ENCODE data around the gene CAVIN1.
A peak's percentile ranks its signal among the peaks of the same experiment; 100 is the strongest.
"Not testable (repeated sequence)": the region's sequence is repeated elsewhere in the genome, so short reads cannot be mapped to it uniquely, and the experiment has no call there.

Gene CAVIN1

DNA sequence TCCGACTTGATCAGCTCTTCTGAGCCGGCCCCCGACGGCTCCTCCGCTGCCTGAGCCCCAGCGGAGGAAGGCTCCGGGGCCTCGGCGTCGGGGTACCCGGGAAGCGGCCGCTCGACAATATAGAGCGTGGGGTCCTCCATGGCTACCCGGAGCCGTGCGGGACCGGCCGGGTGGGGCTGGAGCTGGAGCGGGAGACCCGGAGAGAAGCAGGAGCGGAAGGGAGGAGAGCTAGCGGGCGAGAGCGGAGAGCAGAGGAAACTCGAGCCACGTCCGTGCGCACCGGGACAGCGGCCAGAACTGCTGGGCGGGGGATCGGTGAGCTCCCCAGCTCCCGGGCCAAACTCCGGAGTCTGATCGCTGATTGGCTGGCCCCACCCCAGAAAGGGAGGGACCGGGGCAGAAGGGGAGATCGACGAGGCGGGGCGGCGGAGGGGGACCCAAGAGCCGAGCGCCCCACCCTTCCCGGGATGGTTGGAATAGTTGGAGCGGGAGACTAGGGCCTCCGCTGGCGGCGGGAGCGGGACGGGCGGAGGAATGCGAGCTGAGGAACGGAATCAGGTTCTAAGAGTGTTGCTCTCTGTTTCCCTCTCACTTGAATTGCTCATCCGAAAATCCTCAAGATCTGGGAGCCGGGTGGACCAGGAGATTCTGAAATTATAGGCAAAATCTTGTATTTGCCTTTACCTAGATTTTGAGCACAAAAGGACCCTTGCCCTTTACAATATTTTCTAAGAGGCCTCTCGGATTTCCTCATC, at the start of gene CAVIN1:
TSS of gene CAVIN1 (minus strand) at position 299 of the 755 bp plus-strand sequence. CDS start at position 140, 159 bp downstream.
- H3K9me3 ChIP-seq (ENCODE audit: control insufficient read depth, insufficient read depth, low read length): no peaks in the 10 kb centered on the region
- no peaks in the 10 kb centered on the region for H3K36me3 ChIP-seq (ENCODE audit: insufficient read depth, low read length)
- peak within 1 kb of the TSS; percentile 99 for H3K9ac ChIP-seq (ENCODE audit: low read depth, low read length)
- peaks cover 15% of the 10 kb centered on the region for H3K4me1 ChIP-seq (ENCODE audit: insufficient read depth, low read length)

DNA sequence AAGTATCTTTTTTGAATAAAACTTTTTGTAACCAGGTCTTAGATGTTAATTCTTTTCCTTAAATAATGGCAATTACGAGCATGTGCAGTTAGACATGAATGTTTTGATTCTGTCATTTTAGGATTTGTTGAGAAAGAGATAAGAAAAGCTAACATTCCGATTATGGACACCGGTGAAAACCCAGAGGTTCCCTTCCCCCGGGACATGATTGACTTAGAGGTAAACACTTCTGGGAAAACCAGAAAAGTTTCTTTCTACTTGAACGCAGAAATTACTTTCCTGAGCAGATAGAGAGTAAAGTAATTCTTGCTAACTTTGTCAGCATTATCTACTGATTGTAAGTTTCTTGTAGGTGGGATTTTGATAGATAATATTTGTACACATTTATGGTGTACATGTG, 44.8 kb upstream of the CAVIN1 start:
- Histone ChIP-seq H3K9me3 (ENCODE audit: control insufficient read depth, insufficient read depth, low read length) (no peaks in the 10 kb centered on the region), H3K9ac (ENCODE audit: low read depth, low read length) (no peak overlapping the region), H3K4me1 (ENCODE audit: insufficient read depth, low read length) (no peaks in the 10 kb centered on the region), H3K36me3 (ENCODE audit: insufficient read depth, low read length) (peaks cover 8% of the 10 kb centered on the region)

DNA sequence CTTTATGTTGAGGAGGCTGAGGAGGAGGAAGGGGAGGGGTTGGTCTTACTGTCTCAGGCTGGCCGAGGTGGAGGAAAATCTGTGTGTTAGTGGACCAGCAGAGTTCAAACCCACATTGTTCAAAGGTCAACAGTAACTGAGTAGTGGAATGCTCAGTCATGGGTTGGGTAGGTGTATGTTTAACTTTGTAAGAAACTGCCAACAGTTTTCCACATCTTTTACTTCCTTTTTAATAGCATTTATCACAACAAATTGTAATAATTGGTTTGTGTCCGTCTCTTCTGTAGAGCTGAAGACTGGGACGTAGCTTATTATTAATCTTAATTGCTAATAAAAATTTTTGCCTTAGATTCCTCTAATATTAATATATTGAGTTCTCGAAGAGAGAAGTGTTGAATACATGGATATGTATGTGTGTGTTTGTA, 40.9 kb upstream of the CAVIN1 start:
- no peaks in the 10 kb centered on the region for H3K9me3 ChIP-seq (ENCODE audit: control insufficient read depth, insufficient read depth, low read length)
- peaks cover 11% of the 10 kb centered on the region; the same call in 1 of the 2 replicates for H3K4me1 ChIP-seq (ENCODE audit: insufficient read depth, low read length)
- peaks cover 7% of the 10 kb centered on the region; the same call in 1 of the 2 replicates for H3K36me3 ChIP-seq (ENCODE audit: insufficient read depth, low read length)
- no peak overlapping the region for H3K9ac ChIP-seq (ENCODE audit: low read depth, low read length)

DNA sequence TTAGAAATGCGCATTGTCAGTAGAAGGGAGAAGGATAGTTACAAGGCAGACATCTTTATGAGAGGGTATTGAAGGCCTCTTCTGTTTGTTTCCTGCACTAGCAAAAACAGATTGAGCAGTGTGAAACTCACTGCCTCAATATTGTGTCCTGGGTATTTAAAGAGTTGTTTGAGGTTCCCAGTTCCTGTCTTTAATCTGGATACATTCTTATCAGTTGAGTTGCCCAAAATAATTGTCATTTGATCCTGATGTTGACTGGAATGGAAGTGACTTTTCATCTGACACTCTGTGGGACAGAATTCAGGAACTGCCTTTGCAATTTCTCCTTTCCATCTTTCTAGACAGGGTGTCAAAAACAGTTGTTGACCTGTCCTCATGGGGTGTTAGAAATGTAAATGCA, 37.3 kb upstream of the CAVIN1 start:
- Histone ChIP-seq H3K36me3 (ENCODE audit: insufficient read depth, low read length) (0 out of 2 replicates have a peak, but pooled peaks cover 3% of the 10 kb centered on the region), H3K4me1 (ENCODE audit: insufficient read depth, low read length) (peaks cover 14% of the 10 kb centered on the region; the same call in 1 of the 2 replicates), H3K9me3 (ENCODE audit: control insufficient read depth, insufficient read depth, low read length) (no peaks in the 10 kb centered on the region), H3K9ac (ENCODE audit: low read depth, low read length) (0 out of 2 replicates have a peak overlapping the region, but pooled peaks have one; percentile 6)

DNA sequence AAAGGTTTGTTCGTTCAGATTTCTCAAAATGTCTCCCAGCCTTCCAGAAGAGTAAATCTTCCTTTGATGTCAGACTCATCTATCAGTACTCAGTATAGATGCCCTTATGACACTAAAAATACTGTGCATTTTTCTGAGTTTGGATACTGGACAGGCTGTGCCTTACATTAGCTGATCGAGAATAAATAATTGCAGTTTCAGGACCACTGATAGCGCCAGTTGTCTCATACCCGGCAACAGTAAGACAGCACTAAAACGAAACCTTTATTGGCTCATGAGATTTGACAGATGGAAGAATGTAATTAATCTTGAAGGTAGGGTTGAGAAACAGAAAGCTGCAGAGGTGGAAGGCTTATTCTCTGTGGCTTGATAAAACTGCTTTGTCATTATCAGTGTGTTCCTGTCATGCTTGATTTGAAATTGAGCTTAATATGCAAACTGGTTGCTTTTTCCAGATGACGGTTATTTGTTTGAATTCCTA, 36.8 kb upstream of the CAVIN1 start:
- Histone ChIP-seq H3K4me1 (ENCODE audit: insufficient read depth, low read length) (peaks cover 14% of the 10 kb centered on the region; the same call in 1 of the 2 replicates), H3K9me3 (ENCODE audit: control insufficient read depth, insufficient read depth, low read length) (no peaks in the 10 kb centered on the region), H3K36me3 (ENCODE audit: insufficient read depth, low read length) (0 out of 2 replicates have a peak, but pooled peaks cover 3% of the 10 kb centered on the region), H3K9ac (ENCODE audit: low read depth, low read length) (peak overlapping the region; percentile 92; the same call in 1 of the 2 replicates)

DNA sequence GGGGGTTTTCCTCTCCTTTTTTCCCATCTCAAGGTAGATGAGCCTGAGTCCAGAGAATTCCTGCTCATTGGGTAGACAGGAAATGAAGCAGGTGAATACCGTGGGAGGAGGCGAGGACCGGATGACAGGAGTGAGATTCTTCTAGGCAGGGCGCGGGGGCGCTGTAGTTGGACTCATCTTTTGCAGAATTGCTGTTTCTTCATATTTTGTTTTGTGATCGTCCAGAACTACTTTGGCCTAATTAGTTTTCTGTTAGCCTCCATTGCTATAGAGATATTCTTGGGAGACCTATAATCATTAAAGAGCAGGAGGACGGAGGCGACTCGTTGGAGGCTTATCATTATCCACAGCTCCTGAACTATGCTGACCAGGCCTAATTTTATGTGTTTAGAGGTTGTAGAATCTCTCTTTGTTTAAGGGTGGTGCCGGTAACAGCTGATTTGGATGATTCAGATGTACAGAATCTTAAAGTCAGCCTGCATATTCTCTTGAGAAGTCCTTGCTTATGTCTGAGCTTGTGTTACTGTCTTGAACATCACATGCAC, 36.3 kb upstream of the CAVIN1 start:
- Histone ChIP-seq H3K36me3 (ENCODE audit: insufficient read depth, low read length) (0 out of 2 replicates have a peak, but pooled peaks cover 3% of the 10 kb centered on the region), H3K4me1 (ENCODE audit: insufficient read depth, low read length) (peaks cover 14% of the 10 kb centered on the region; the same call in 1 of the 2 replicates), H3K9me3 (ENCODE audit: control insufficient read depth, insufficient read depth, low read length) (no peaks in the 10 kb centered on the region), H3K9ac (ENCODE audit: low read depth, low read length) (peak overlapping the region; percentile 92)

GRCh38 chr17:42458497-42459255, 35.6 kb upstream of the CAVIN1 start, which contains the start of gene ATP6V0A1:
Gene ATP6V0A1 (plus strand): TSS chr17:42458878. CDS start chr17:42460895, 2,017 bp downstream.
- Histone ChIP-seq H3K4me1 (ENCODE audit: insufficient read depth, low read length) (peaks cover 14% of the 10 kb centered on the region; the same call in 1 of the 2 replicates), H3K9ac (ENCODE audit: low read depth, low read length) (peak within 1 kb of the TSS; percentile 92), H3K36me3 (ENCODE audit: insufficient read depth, low read length) (0 out of 2 replicates have a peak, but pooled peaks cover 3% of the 10 kb centered on the region)

DNA sequence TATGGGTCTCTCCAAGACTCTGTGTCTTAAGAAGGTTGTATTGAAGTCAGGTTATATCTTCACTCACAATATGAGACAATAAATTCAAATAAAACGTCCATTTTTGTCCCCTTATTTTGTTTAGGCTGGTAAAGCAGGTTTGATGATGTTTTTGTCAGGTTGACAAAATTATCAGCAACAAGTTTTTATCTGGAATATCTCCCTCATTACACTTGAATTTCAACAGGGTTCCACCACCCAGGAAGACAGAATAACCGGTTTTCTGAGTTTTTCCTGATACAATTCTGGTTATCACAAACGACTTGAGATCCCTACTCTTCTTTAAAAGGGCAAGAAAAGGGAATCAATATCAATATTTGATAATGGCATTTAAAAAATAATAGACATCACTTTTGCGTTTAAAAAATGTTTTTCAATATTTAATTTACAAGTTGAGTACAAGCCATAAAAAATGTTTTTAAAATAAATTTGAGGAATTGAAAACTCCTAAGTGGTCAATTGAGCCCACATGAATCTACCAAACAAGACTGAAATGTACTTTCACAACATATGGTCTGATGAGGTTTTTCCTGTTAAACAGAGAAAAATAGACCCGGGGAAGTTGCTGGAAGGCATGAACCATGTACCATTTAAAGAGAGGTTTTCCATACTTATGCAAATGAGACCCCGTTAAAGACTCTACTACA, 34.2 kb upstream of the CAVIN1 start:
- peaks cover 14% of the 10 kb centered on the region; the same call in 1 of the 2 replicates for H3K4me1 ChIP-seq (ENCODE audit: insufficient read depth, low read length)
- no peak overlapping the region for H3K9ac ChIP-seq (ENCODE audit: low read depth, low read length)
- no peaks in the 10 kb centered on the region for H3K9me3 ChIP-seq (ENCODE audit: control insufficient read depth, insufficient read depth, low read length)
- 0 out of 2 replicates have a peak, but pooled peaks cover 3% of the 10 kb centered on the region for H3K36me3 ChIP-seq (ENCODE audit: insufficient read depth, low read length)

More at GRCh38 chr17:42458497-42459255, 35.6 kb upstream of the CAVIN1 start, which contains the start of gene ATP6V0A1:
- no peaks in the 10 kb centered on the region for H3K9me3 ChIP-seq (ENCODE audit: control insufficient read depth, insufficient read depth, low read length)

- H3K9ac ChIP-seq (ENCODE audit: low read depth, low read length): no peak overlapping the region
- 0 out of 2 replicates have a peak, but pooled peaks cover 3% of the 10 kb centered on the region for H3K36me3 ChIP-seq (ENCODE audit: insufficient read depth, low read length)
- H3K4me1 ChIP-seq (ENCODE audit: insufficient read depth, low read length): peaks cover 14% of the 10 kb centered on the region; the same call in 1 of the 2 replicates
- H3K9me3 ChIP-seq (ENCODE audit: control insufficient read depth, insufficient read depth, low read length): no peaks in the 10 kb centered on the region
Observed at GRCh38 chr17:42456223-42457106, 33.4 kb upstream of the CAVIN1 start.

DNA sequence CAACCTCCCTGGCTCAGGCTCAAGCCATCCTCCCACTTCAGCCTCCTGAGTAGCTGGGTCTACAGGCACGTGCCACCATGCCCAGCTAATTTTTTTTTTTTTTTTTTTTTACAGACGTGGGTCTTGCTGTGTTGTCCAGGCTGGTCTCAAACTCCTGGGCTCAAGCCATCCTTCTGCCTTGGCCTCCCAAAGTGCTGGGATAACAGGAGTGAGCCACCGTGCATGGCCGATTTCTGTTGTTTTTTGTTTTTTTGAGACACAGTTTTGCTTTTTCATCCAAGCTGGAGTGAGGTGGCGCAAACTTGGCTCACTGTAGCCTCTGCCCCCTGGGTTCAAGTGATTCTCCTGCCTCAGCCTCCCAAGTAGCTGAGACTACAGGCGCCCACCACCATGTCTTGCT, 31.9 kb upstream of the CAVIN1 start:
- not testable (repeated sequence) for H3K9ac ChIP-seq (ENCODE audit: low read depth, low read length); H3K9me3 ChIP-seq (ENCODE audit: control insufficient read depth, insufficient read depth, low read length)

GRCh38 chr17:42453439-42453838, 30.4 kb upstream of the CAVIN1 start:
- Histone ChIP-seq H3K36me3 (ENCODE audit: insufficient read depth, low read length) (no peaks in the 10 kb centered on the region), H3K9me3 (ENCODE audit: control insufficient read depth, insufficient read depth, low read length) (no peaks in the 10 kb centered on the region), H3K4me1 (ENCODE audit: insufficient read depth, low read length) (0 out of 2 replicates have a peak, but pooled peaks cover 3% of the 10 kb centered on the region), H3K9ac (ENCODE audit: low read depth, low read length) (no peak overlapping the region)

More for the DNA sequence above, 31.9 kb upstream of the CAVIN1 start:
- not testable (repeated sequence) for H3K4me1 ChIP-seq (ENCODE audit: insufficient read depth, low read length); H3K36me3 ChIP-seq (ENCODE audit: insufficient read depth, low read length)

- not testable (repeated sequence) for H3K9ac ChIP-seq (ENCODE audit: low read depth, low read length); H3K36me3 ChIP-seq (ENCODE audit: insufficient read depth, low read length); H3K9me3 ChIP-seq (ENCODE audit: control insufficient read depth, insufficient read depth, low read length); H3K4me1 ChIP-seq (ENCODE audit: insufficient read depth, low read length)
Observed at GRCh38 chr17:42451270-42451669, 28.2 kb upstream of the CAVIN1 start.

DNA sequence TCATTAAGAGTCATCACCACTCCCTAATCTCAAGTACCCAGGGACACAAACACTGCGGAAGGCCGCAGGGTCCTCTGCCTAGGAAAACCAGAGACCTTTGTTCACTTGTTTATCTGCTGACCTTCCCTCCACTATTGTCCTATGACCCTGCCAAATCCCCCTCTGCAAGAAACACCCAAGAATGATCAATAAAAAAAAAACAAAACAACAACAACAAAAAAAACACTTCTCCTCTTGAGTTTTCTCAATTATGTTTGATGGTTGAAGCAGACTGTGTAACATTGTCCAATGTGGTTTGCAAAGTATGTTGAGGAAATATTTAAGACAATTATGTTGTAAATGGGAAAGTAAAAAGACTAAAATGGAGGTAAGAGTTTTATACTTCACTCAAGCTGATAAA, 26.8 kb upstream of the CAVIN1 start:
- H3K4me1 ChIP-seq (ENCODE audit: insufficient read depth, low read length); H3K36me3 ChIP-seq (ENCODE audit: insufficient read depth, low read length); H3K9me3 ChIP-seq (ENCODE audit: control insufficient read depth, insufficient read depth, low read length); H3K9ac ChIP-seq (ENCODE audit: low read depth, low read length): not testable (repeated sequence)

All from ES-I3 (cell line).